Measurements from ENCODE around the gene SNTB2. TPM values are rescaled to one million over a fixed set of nuclear protein-coding genes. Genes with fewer than 3 reads are reported as not detected.

SNTB2 gene
- total RNA-seq, 1 experiment from 2014 or later: 20.2 TPM

- Histone ChIP-seq H2BK20ac (ENCODE audit: low read depth, low read length, poor library complexity, severe bottlenecking) (no peak within 1 kb of the TSS), H3K4me1 (ENCODE audit: insufficient read depth, low read length) (no peaks in the 10 kb centered on the region), H4K91ac (ENCODE audit: insufficient read length, low read depth, low read length) (no peak within 1 kb of the TSS), H2BK120ac (ENCODE audit: low read depth, low read length, poor library complexity, severe bottlenecking) (no peak within 1 kb of the TSS), H2AK5ac (ENCODE audit: insufficient read length, low read length) (no peak within 1 kb of the TSS), H3K14ac (ENCODE audit: insufficient read depth, low read length) (peak within 1 kb of the TSS; percentile 88), H3K27me3 (ENCODE audit: insufficient read depth, low read length) (no peaks in the 10 kb centered on the region), H2BK15ac (ENCODE audit: low read depth, low read length) (no peak within 1 kb of the TSS), H4K20me1 (ENCODE audit: control insufficient read depth, insufficient read depth, insufficient read length) (no peaks in the 10 kb centered on the region), H3K23ac (ENCODE audit: insufficient read length, low read depth, low read length) (no peak within 1 kb of the TSS), H2BK5ac (ENCODE audit: insufficient read length, low read length) (no peak within 1 kb of the TSS), H3T11ph (ENCODE audit: low read length) (no peak within 1 kb of the TSS), H3K4me2 (ENCODE audit: insufficient read depth, insufficient read length, low read length) (peak within 1 kb of the TSS; percentile 100), H3K79me2 (ENCODE audit: insufficient read depth, low read length) (peaks cover 5% of the 10 kb centered on the region; the same call in 1 of the 2 replicates), H3K9ac (ENCODE audit: extremely low read depth, insufficient read length, low read length) (peak within 1 kb of the TSS; percentile 97), H4K8ac (replicated peaks; ENCODE audit: insufficient read length, low read depth, low read length) (no peak within 1 kb of the TSS), H4K5ac (ENCODE audit: insufficient read length, low read depth, low read length) (no peak within 1 kb of the TSS), H2AFZ (ENCODE audit: low read length) (no peak within 1 kb of the TSS), H3K4ac (ENCODE audit: low read depth, low read length) (no peak within 1 kb of the TSS), H2BK12ac (ENCODE audit: insufficient read length, low read depth, low read length) (no peak within 1 kb of the TSS), H3K9me3 (ENCODE audit: control insufficient read depth, low read depth, low read length) (no peaks in the 10 kb centered on the region), H3K18ac (ENCODE audit: insufficient read length, low read depth, low read length) (peak within 1 kb of the TSS; percentile 74), H3K23me2 (ENCODE audit: insufficient read length, low read depth, low read length, poor library complexity, severe bottlenecking) (peaks cover 7% of the 10 kb centered on the region), H3K27ac (ENCODE audit: insufficient read length, low read depth, low read length) (no peak within 1 kb of the TSS), H3K56ac (ENCODE audit: insufficient read length, low read depth, low read length) (no peak within 1 kb of the TSS), H3K79me1 (ENCODE audit: insufficient read depth, low read depth, low read length, poor library complexity, severe bottlenecking) (peaks cover 16% of the 10 kb centered on the region)
- H3K9me3 Mint-ChIP-seq: no peaks in the 10 kb centered on the region
- no peaks in the 10 kb centered on the region for H3K27me3 Mint-ChIP-seq (ENCODE audit: low read depth)
- H3K4me3 Mint-ChIP-seq: peak within 1 kb of the TSS; percentile 92 to 98
- H3K4me1 Mint-ChIP-seq: peaks cover 16 to 20% of the 10 kb centered on the region in 2 experiments
- peak; percentile 97 for DNase-seq
- peaks cover 25 to 67% (median 53%) of the 10 kb centered on the region in 3 experiments; a peak in 6 of 7 replicates for H3K36me3 Mint-ChIP-seq (ENCODE audit: insufficient read depth in 1 of 3, low read depth in 3 of 3)
- TF ChIP-seq, protein P1, sequence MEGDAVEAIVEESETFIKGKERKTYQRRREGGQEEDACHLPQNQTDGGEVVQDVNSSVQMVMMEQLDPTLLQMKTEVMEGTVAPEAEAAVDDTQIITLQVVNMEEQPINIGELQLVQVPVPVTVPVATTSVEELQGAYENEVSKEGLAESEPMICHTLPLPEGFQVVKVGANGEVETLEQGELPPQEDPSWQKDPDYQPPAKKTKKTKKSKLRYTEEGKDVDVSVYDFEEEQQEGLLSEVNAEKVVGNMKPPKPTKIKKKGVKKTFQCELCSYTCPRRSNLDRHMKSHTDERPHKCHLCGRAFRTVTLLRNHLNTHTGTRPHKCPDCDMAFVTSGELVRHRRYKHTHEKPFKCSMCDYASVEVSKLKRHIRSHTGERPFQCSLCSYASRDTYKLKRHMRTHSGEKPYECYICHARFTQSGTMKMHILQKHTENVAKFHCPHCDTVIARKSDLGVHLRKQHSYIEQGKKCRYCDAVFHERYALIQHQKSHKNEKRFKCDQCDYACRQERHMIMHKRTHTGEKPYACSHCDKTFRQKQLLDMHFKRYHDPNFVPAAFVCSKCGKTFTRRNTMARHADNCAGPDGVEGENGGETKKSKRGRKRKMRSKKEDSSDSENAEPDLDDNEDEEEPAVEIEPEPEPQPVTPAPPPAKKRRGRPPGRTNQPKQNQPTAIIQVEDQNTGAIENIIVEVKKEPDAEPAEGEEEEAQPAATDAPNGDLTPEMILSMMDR (conservative IDR thresholded peaks at IDR 0.05): peak; percentile 86
- no CpG with 5 or more reads among the region's 77 CpGs for WGBS (ENCODE audit: extremely low coverage, insufficient read length, low lambda C conversion rate)
- H3K27ac Mint-ChIP-seq: peak within 1 kb of the TSS; percentile 97 to 98 (median 98)
These were observed 152.5 kb downstream of the SNTB2 start, which contains the start of the genes COG8 and NIP7 for GRCh38 chr16:69339289-69340094. COG8 (minus strand) TSS chr16:69339564; CDS start chr16:69339552, 12 bp downstream. NIP7 (plus strand) TSS chr16:69339772; CDS start chr16:69339830, 58 bp downstream.
